Heart right ventricle (tissue), 16 donors: Measurements from ENCODE around the gene ATF7. TPM values are rescaled to one million over a fixed set of nuclear protein-coding genes. Genes with fewer than 3 reads are reported as not detected.

ENCODE experiments used
- ATAC-seq, 8 donors: fragments of 200-7000 bp; cut with Tn5 transposase; one replicate each; pipeline ENCODE4 v1.9.1; 2020; ENCODE audit warnings: mild to moderate bottlenecking in 8 of 8, moderate library complexity in 8 of 8, moderate number of reproducible peaks in 1 of 8
- DNase-seq, 2 donors: peaks; one replicate each; pipeline ENCODE4 v3.0.0-alpha.2; 2020
- H3K27ac ChIP-seq, 10 donors: fragments of 200-600 bp; sonication (generic) in 2 of 10; one replicate each; pipeline versions ENCODE4 v1.5.0 to v1.8.0; 2020 to 2022; ENCODE audit warnings: mild to moderate bottlenecking in 3 of 10
- H3K27me3 ChIP-seq, 7 donors: fragments of 200-600 bp; one replicate each; pipeline ENCODE4 v1.8.0; 2021 to 2022; ENCODE audit warnings: mild to moderate bottlenecking in 2 of 7
- H3K36me3 ChIP-seq, 9 donors: fragments of 200-600 bp; sonication (generic) in 1 of 9; one replicate each; pipeline versions ENCODE4 v1.5.0 to v1.8.0; 2020 to 2022; ENCODE audit warnings: mild to moderate bottlenecking in 2 of 9
- H3K4me1 ChIP-seq, 9 donors: fragments of 200-600 bp; sonication (generic) in 1 of 9; one replicate each; pipeline versions ENCODE4 v1.5.0 to v1.8.0; 2020 to 2022; ENCODE audit warnings: mild to moderate bottlenecking in 4 of 9
- H3K4me3 ChIP-seq, 10 donors: fragments of 200-600 bp; sonication (generic) in 2 of 10; one replicate each; pipeline versions ENCODE4 v1.5.0 to v1.8.0; 2020 to 2022; ENCODE audit warnings: mild to moderate bottlenecking in 7 of 10, moderate library complexity in 2 of 10
- H3K9me3 ChIP-seq, 11 donors: fragments of 200-600 bp in 10 of 11; sonication (generic) in 2 of 11; one replicate each; pipeline versions ENCODE4 v1.5.0 to v1.8.0; 2013 to 2022; ENCODE audit warnings: mild to moderate bottlenecking in 2 of 11, control low read depth in 1 of 11, moderate library complexity in 1 of 11
- CTCF ChIP-seq, 9 donors: fragments of 200-600 bp; sonication (generic) in 2 of 9; IDR thresholded peaks; one replicate each; pipeline versions ENCODE4 v1.5.0 to v1.8.0; 2021 to 2022; ENCODE audit warnings: antibody characterized with exemption in 9 of 9, mild to moderate bottlenecking in 5 of 9, moderate library complexity in 1 of 9
- WGBS, 2 donors: extraction: QIAGEN DNeasy Blood & Tissue Kit; methylation state at CpG; one replicate each; pipeline ENCODE4 v1.1.7; 2013; ENCODE audit warnings: inconsistent platforms in 1 of 2; 5-methylcytosine and 5-hydroxymethylcytosine counted together
- intact Hi-C, 10 donors: fragments of 100-400 bp; cut with DNase I; formaldehyde crosslinking; loops; one replicate each; pipeline versions ENCODE4 v1.11.1 to v1.14.2; 2022
- polyA plus RNA-seq, 2 donors: library from polyadenylated mRNA; stranded (reverse); fragments of 200-250 nt; gene quantifications; one replicate each; pipeline ENCODE4 v1.2.3, GENCODE V29; 2013
- total RNA-seq, 10 donors: library from RNA; stranded (reverse); fragmentation: NEBNext Ultra II Directional in 3 of 10; extraction: Animal tissue kit (Norgen Biotek cat#: 25700) in 3 of 10; gene quantifications; one replicate each; pipeline versions ENCODE4 v1.2.1 to v1.2.4, GENCODE V29; 2021 to 2023
- donor health status: Arrhythmogenic right ventricular cardiomyopathy.
- donor health status: ischemic (EF 13 %, LVEDD 7.1; RV severe dilation, severe dysfunction).
- donor health status: healthy with polysubstance abuse.
- donor health status: DM: no; HTN: yes; CAD: no.
- donor health status: DM: no; HTN: no; CAD: no.
- donor health status: ischemic (EF 25% LVEDD 6.9; RV normal size, moderate dysfunction).
- donor health status: ischemic (EF 25% LVEDD 5.7; RV mildly dilated, moderate dysfunction).
- donor health status: healthy.
- donor health status: DM: yes; HTN: yes; CAD: no.
- donor health status: Ischemic cardiomyopathy.
- donor health status: ischemic (EF 35%, LVEDD 5.7; RV mildly dilated, moderate dysfunction).
- donor health status: nonischemic (EF 11% LVEDD 7.7; RV severe dilation, severe dysfunction).
- donor health status: DM: yes; HTN: yes; CAD: no.
- donor health status: PGD.
- donor health status: ischemic (EF 29% LVEDD 5.4; RV normal size, mild dysfunction).
- donor health status: nonischemic (EF 23%, LVEDD 6.1; RV moderate dilation, normal function).

ATF7 gene
- total and polyA plus RNA-seq, 12 donors: 12.6 to 47.8 (median 33.7) TPM

GRCh38 chr12:53622724-53623123 lies 3.5 kb downstream of the ATF7 start:
- no peaks in the 10 kb centered on the region for H3K27me3 ChIP-seq
- ATAC-seq (no peak), DNase-seq (no peak)
- H3K4me3 ChIP-seq: no peak overlapping the region
- peaks cover 0 to 6% (median 0%) of the 10 kb centered on the region in 9 donors for H3K36me3 ChIP-seq
- H3K4me1 ChIP-seq: peaks cover 7 to 69% (median 52%) of the 10 kb centered on the region in 9 donors
- intact Hi-C loops: loop anchor here in 5 of 10 donors (5.0 to 10.0 kb wide), 3 partner anchors 52 to 80 kb away; partner anchors contain the start of gene ATP5MC2 (in 2 of the 5)
- H3K9me3 ChIP-seq: no peaks in the 10 kb centered on the region
- WGBS, 2 donors: 87 to 88% methylated on average over 5 of the region's 5 CpGs
- peak overlapping the region in 7 of 10 donors; percentile 10 to 98 (median 89) for H3K27ac ChIP-seq
- TF ChIP-seq CTCF (IDR thresholded peaks at IDR 0.05): no peak

GRCh38 chr12:53618275-53618674 lies 7.9 kb downstream of the ATF7 start:
- peak overlapping the region; percentile 3 to 81 (median 60) for H3K27ac ChIP-seq
- peak in 1 of 8 donors; percentile 18 for ATAC-seq
- 20 to 38% methylated on average over 3 of the region's 3 CpGs for WGBS, 2 donors

GRCh38 chr12:53617700-53618099 lies 8.5 kb downstream of the ATF7 start:
- no peaks in the 10 kb centered on the region for H3K27me3 ChIP-seq
- H3K27ac ChIP-seq: peak overlapping the region; percentile 3 to 81 (median 62)
- TF ChIP-seq CTCF (IDR thresholded peaks at IDR 0.05): no peak
- no peaks in the 10 kb centered on the region for H3K9me3 ChIP-seq
- H3K36me3 ChIP-seq: peaks cover 0 to 35% (median 3%) of the 10 kb centered on the region in 9 donors
- peak overlapping the region in 8 of 10 donors; percentile 14 to 45 (median 26) for H3K4me3 ChIP-seq
- DNase-seq (no peak), ATAC-seq (no peak)
- H3K4me1 ChIP-seq: peaks cover 3 to 64% (median 36%) of the 10 kb centered on the region in 9 donors
- intact Hi-C loops: no loop called here
- WGBS, 2 donors: 29 to 41% methylated on average over 3 of the region's 3 CpGs

More at GRCh38 chr12:53618275-53618674, 7.9 kb downstream of the ATF7 start:
- peak overlapping the region in 9 of 10 donors; percentile 14 to 45 (median 27) for H3K4me3 ChIP-seq
- TF ChIP-seq CTCF (IDR thresholded peaks at IDR 0.05): no peak
- H3K36me3 ChIP-seq: peaks cover 0 to 32% (median 3%) of the 10 kb centered on the region in 9 donors
- H3K9me3 ChIP-seq: no peaks in the 10 kb centered on the region
- DNase-seq: no peak
- peaks cover 4 to 70% (median 41%) of the 10 kb centered on the region in 9 donors for H3K4me1 ChIP-seq
- H3K27me3 ChIP-seq: no peaks in the 10 kb centered on the region
- intact Hi-C loops: no loop called here

GRCh38 chr12:53616950-53617349 lies 9.2 kb downstream of the ATF7 start:
- peaks cover 2 to 58% (median 31%) of the 10 kb centered on the region in 9 donors for H3K4me1 ChIP-seq
- ATAC-seq (no peak), DNase-seq (no peak)
- H3K27me3 ChIP-seq: no peaks in the 10 kb centered on the region
- H3K9me3 ChIP-seq: no peaks in the 10 kb centered on the region
- no peak for TF ChIP-seq CTCF (IDR thresholded peaks at IDR 0.05)
- H3K36me3 ChIP-seq: peaks cover 0 to 42% (median 3%) of the 10 kb centered on the region in 9 donors
- peak overlapping the region in 1 of 10 donors; percentile 27 for H3K4me3 ChIP-seq
- WGBS, 2 donors: 77 to 88% methylated on average over 4 of the region's 4 CpGs
- intact Hi-C loops: no loop called here
- H3K27ac ChIP-seq: peak overlapping the region in 9 of 10 donors; percentile 4 to 81 (median 62)
